ENCODE measurements around the gene CAVIN1. TPM values are rescaled to one million over a fixed set of nuclear protein-coding genes. Genes with fewer than 3 reads are reported as not detected.

The CAVIN1 gene
- polyA plus RNA-seq, 1 experiment = 734 TPM

- no peak for DNase-seq (ENCODE audit: low read depth)
- Histone ChIP-seq H3K4me3 (ENCODE audit: low read depth, low read length) (no peak overlapping the region), H3K27me3 (ENCODE audit: control insufficient read depth, insufficient read depth, low read length) (no peaks in the 10 kb centered on the region), H3K36me3 (ENCODE audit: control insufficient read depth, insufficient read depth, low read length) (no peaks in the 10 kb centered on the region)
- CTCF ChIA-PET = interaction anchor here (0.6 to 6.1 kb wide), 6 partner anchors 42 to 383 kb away, joined by 3 to 35 read pairs (median 4); no protein-coding TSS in a partner anchor
- POLR2A ChIA-PET = no interaction called here
- TF ChIP-seq CTCF (IDR thresholded peaks at IDR 0.05; ENCODE audit: insufficient read depth, low read depth, low read length) = no peak
Measured at GRCh38 chr17:42429726-42430447, 6.8 kb upstream of the CAVIN1 start.

GRCh38 chr17:42428141-42428944, 5.3 kb upstream of the CAVIN1 start:
- DNase-seq (ENCODE audit: low read depth) = peak; percentile 97
- CTCF ChIA-PET = interaction anchor here (0.6 to 6.1 kb wide), 12 partner anchors 11 to 106 kb away, joined by 3 to 35 read pairs (median 4); no protein-coding TSS in a partner anchor

GRCh38 chr17:42424991-42425610, 2.0 kb upstream of the CAVIN1 start:
- ChIA-PET CTCF (interaction anchor here (1.3 to 1.4 kb wide), 2 partner anchors 37 to 103 kb away, joined by 3 to 4 read pairs; partner anchors contain the start of gene STAT3), POLR2A (no interaction called here)
- TF ChIP-seq CTCF (IDR thresholded peaks at IDR 0.05; ENCODE audit: insufficient read depth, low read depth, low read length) = no peak
- Histone ChIP-seq H3K36me3 (ENCODE audit: control insufficient read depth, insufficient read depth, low read length) (no peaks in the 10 kb centered on the region), H3K27me3 (ENCODE audit: control insufficient read depth, insufficient read depth, low read length) (no peaks in the 10 kb centered on the region), H3K4me3 (ENCODE audit: low read depth, low read length) (no peak overlapping the region)
- DNase-seq (ENCODE audit: low read depth) = no peak

More at GRCh38 chr17:42428141-42428944, 5.3 kb upstream of the CAVIN1 start:
- no peaks in the 10 kb centered on the region for H3K36me3 ChIP-seq (ENCODE audit: control insufficient read depth, insufficient read depth, low read length)
- POLR2A ChIA-PET = interaction anchor here (0.9 kb wide), 1 partner anchor 91 kb away, joined by 3 read pairs; no protein-coding TSS in a partner anchor
- peak; percentile 86 for TF ChIP-seq CTCF (IDR thresholded peaks at IDR 0.05; ENCODE audit: insufficient read depth, low read depth, low read length)
- no peak overlapping the region for H3K4me3 ChIP-seq (ENCODE audit: low read depth, low read length)
- no peaks in the 10 kb centered on the region for H3K27me3 ChIP-seq (ENCODE audit: control insufficient read depth, insufficient read depth, low read length)

- H3K27me3 ChIP-seq (ENCODE audit: control insufficient read depth, insufficient read depth, low read length) = no peaks in the 10 kb centered on the region
- ChIA-PET POLR2A (interaction anchor here (0.5 to 1.9 kb wide), 10 partner anchors 13 to 154 kb away, joined by 3 to 31 read pairs (median 4); partner anchors contain the start of gene STAT3), CTCF (interaction anchor here (0.6 to 4.9 kb wide), 7 partner anchors 11 to 108 kb away, joined by 3 to 31 read pairs (median 3); partner anchors contain the start of gene STAT3)
- no peak for TF ChIP-seq CTCF (IDR thresholded peaks at IDR 0.05; ENCODE audit: insufficient read depth, low read depth, low read length)
- no peak for DNase-seq (ENCODE audit: low read depth)
- H3K36me3 ChIP-seq (ENCODE audit: control insufficient read depth, insufficient read depth, low read length) = no peaks in the 10 kb centered on the region
- peak overlapping the region; percentile 42 for H3K4me3 ChIP-seq (ENCODE audit: low read depth, low read length)
Measured at GRCh38 chr17:42423766-42424165, 710 bp upstream of the CAVIN1 start.

Measured in BJ (cell line).